ENCODE results near the gene BTBD7. TPM values are rescaled to one million over a fixed set of nuclear protein-coding genes. Genes with fewer than 3 reads are reported as not detected.

BTBD7 gene
- total and polyA plus RNA-seq, 9 of the 15 experiments (the other 6 are each of a cell fraction or from before 2014, with no cell fraction given) = 2.5 to 12.9 (median 6.2) TPM

- no TSS peak for BruUV-seq (replicated peaks)
- no peaks in the 10 kb centered on the region for H3K36me3 ChIP-seq (ENCODE audit: control insufficient read depth, insufficient read depth, low read length)
- H3K4me2 ChIP-seq (ENCODE audit: insufficient read depth, low read length) = no peak overlapping the region
- intact Hi-C loops (cut with micrococcal nuclease) (no loop called here), in situ Hi-C loops (cut with MboI) (no loop called here)
- H4K20me1 ChIP-seq (replicated peaks; ENCODE audit: control insufficient read depth, insufficient read depth, low read length) = peaks cover 23% of the 10 kb centered on the region
- no peak overlapping the region for H3K27ac ChIP-seq (ENCODE audit: extremely low read depth, low read depth, low read length)
- CTCF ChIA-PET (ENCODE audit: low intra/inter-chr PET ratio) = no interaction called here
- ATAC-seq (no peak), FAIRE-seq (no peak), DNase-seq (ENCODE audit: extremely low read depth in 1 of 4, low spot score in 3 of 4) (no peak)
- no peak overlapping the region for H3K4me3 ChIP-seq
- no peaks in the 10 kb centered on the region for H3K9me1 ChIP-seq (ENCODE audit: control insufficient read depth, insufficient read depth, low read length)
- POLR2A ChIA-PET = no interaction called here
- H2AFZ ChIP-seq (ENCODE audit: low read depth, low read length) = no peak overlapping the region
- no peak overlapping the region for H3K9ac ChIP-seq (ENCODE audit: insufficient read depth in 1 of 2, low read depth in 2 of 2, low read length in 2 of 2)
- no peaks in the 10 kb centered on the region for H3K79me2 ChIP-seq (ENCODE audit: control insufficient read depth, insufficient read depth, low read length)
- H3K4me1 ChIP-seq (replicated peaks in 1 of 2; ENCODE audit: control insufficient read depth in 2 of 2, insufficient read depth in 2 of 2, low read length in 2 of 2) = peaks cover 3 to 27% of the 10 kb centered on the region in 2 experiments; a peak in 4 of 5 replicates
- H3K27me3 ChIP-seq (ENCODE audit: control insufficient read depth in 2 of 2, insufficient read depth in 2 of 2, low read length in 2 of 2) = no peaks in the 10 kb centered on the region
- H3K9me3 ChIP-seq (replicated peaks; ENCODE audit: control insufficient read depth, insufficient read depth, low read depth, low read length) = no peaks in the 10 kb centered on the region
- 63% methylated on average over 6 of the region's 6 CpGs for WGBS (ENCODE audit: insufficient coverage, low coverage, missing lambda C conversion rate)
- no peak for TF ChIP-seq XRCC3 (IDR thresholded peaks at IDR 0.05)
- TF ChIP-seq ZNF431 (CRISPR knock-in tag; IDR thresholded peaks at IDR 0.05) = no peak
- TF ChIP-seq ZBTB11 (CRISPR knock-in tag; IDR thresholded peaks at IDR 0.05) = no peak
- TF ChIP-seq PHB (CRISPR knock-in tag; IDR thresholded peaks at IDR 0.05) = no peak
- TF ChIP-seq, protein P1, sequence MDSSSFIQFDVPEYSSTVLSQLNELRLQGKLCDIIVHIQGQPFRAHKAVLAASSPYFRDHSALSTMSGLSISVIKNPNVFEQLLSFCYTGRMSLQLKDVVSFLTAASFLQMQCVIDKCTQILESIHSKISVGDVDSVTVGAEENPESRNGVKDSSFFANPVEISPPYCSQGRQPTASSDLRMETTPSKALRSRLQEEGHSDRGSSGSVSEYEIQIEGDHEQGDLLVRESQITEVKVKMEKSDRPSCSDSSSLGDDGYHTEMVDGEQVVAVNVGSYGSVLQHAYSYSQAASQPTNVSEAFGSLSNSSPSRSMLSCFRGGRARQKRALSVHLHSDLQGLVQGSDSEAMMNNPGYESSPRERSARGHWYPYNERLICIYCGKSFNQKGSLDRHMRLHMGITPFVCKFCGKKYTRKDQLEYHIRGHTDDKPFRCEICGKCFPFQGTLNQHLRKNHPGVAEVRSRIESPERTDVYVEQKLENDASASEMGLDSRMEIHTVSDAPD (CRISPR knock-in tag; IDR thresholded peaks at IDR 0.05) = no peak
- TF ChIP-seq CC2D1A (IDR thresholded peaks at IDR 0.05) = no peak
- TF ChIP-seq HDGF (IDR thresholded peaks at IDR 0.05) = no peak
- TF ChIP-seq, protein P2, sequence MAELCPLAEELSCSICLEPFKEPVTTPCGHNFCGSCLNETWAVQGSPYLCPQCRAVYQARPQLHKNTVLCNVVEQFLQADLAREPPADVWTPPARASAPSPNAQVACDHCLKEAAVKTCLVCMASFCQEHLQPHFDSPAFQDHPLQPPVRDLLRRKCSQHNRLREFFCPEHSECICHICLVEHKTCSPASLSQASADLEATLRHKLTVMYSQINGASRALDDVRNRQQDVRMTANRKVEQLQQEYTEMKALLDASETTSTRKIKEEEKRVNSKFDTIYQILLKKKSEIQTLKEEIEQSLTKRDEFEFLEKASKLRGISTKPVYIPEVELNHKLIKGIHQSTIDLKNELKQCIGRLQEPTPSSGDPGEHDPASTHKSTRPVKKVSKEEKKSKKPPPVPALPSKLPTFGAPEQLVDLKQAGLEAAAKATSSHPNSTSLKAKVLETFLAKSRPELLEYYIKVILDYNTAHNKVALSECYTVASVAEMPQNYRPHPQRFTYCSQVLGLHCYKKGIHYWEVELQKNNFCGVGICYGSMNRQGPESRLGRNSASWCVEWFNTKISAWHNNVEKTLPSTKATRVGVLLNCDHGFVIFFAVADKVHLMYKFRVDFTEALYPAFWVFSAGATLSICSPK (IDR thresholded peaks at IDR 0.05; ENCODE audit: borderline replicate concordance) = no peak
- no peak for TF ChIP-seq HMG20B (CRISPR knock-in tag; IDR thresholded peaks at IDR 0.05)
- TF ChIP-seq RBBP5 (IDR thresholded peaks at IDR 0.05; ENCODE audit: borderline replicate concordance, insufficient read depth, low read length, poor library complexity, severe bottlenecking) = no peak
- no peak for TF ChIP-seq SIRT6 (IDR thresholded peaks at IDR 0.05; ENCODE audit: low read depth, low read length)
- TF ChIP-seq GATAD2B (IDR thresholded peaks at IDR 0.05; ENCODE audit: borderline replicate concordance) = no peak
- TF ChIP-seq, protein P3, sequence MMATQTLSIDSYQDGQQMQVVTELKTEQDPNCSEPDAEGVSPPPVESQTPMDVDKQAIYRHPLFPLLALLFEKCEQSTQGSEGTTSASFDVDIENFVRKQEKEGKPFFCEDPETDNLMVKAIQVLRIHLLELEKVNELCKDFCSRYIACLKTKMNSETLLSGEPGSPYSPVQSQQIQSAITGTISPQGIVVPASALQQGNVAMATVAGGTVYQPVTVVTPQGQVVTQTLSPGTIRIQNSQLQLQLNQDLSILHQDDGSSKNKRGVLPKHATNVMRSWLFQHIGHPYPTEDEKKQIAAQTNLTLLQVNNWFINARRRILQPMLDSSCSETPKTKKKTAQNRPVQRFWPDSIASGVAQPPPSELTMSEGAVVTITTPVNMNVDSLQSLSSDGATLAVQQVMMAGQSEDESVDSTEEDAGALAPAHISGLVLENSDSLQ (IDR thresholded peaks at IDR 0.05) = no peak
- TF ChIP-seq CXXC5 (CRISPR knock-in tag; IDR thresholded peaks at IDR 0.05) = no peak
Observed at GRCh38 chr14:93271111-93271510, 61.7 kb downstream of the BTBD7 start.

Data from K562 (cell line).